ENCODE results near the gene CHCHD5.
"Not testable (repeated sequence)": the region's sequence is repeated elsewhere in the genome, so short reads cannot be mapped to it uniquely, and the experiment has no call there.

The CHCHD5 gene

GRCh38 chr2:112607680-112608438, 23.4 kb downstream of the CHCHD5 start:
- no peaks in the 10 kb centered on the region for H3K9me3 ChIP-seq (ENCODE audit: control insufficient read depth, insufficient read depth, low read length)
- H3K4me1 ChIP-seq (ENCODE audit: control insufficient read depth, insufficient read depth, low read length): no peaks in the 10 kb centered on the region
- H3K27me3 ChIP-seq (ENCODE audit: control insufficient read depth, insufficient read depth, low read length): no peaks in the 10 kb centered on the region
- no peaks in the 10 kb centered on the region for H3K36me3 ChIP-seq (ENCODE audit: control insufficient read depth, insufficient read depth, low read length)
- H3K4me3 ChIP-seq (ENCODE audit: low read depth, low read length): no peak overlapping the region
- no peak overlapping the region for H3K27ac ChIP-seq (ENCODE audit: low read depth, low read length)
- H3K9ac ChIP-seq (ENCODE audit: low read depth, low read length): no peak overlapping the region

- not testable (repeated sequence) for H3K9ac ChIP-seq (ENCODE audit: low read depth, low read length); H3K4me1 ChIP-seq (ENCODE audit: control insufficient read depth, insufficient read depth, low read length); H3K27ac ChIP-seq (ENCODE audit: low read depth, low read length); H3K27me3 ChIP-seq (ENCODE audit: control insufficient read depth, insufficient read depth, low read length); H3K36me3 ChIP-seq (ENCODE audit: control insufficient read depth, insufficient read depth, low read length); H3K4me3 ChIP-seq (ENCODE audit: low read depth, low read length); H3K9me3 ChIP-seq (ENCODE audit: control insufficient read depth, insufficient read depth, low read length)
Observed at GRCh38 chr2:112609320-112609719, 24.9 kb downstream of the CHCHD5 start.

- H3K36me3 ChIP-seq (ENCODE audit: control insufficient read depth, insufficient read depth, low read length); H3K27me3 ChIP-seq (ENCODE audit: control insufficient read depth, insufficient read depth, low read length); H3K9ac ChIP-seq (ENCODE audit: low read depth, low read length); H3K4me3 ChIP-seq (ENCODE audit: low read depth, low read length); H3K9me3 ChIP-seq (ENCODE audit: control insufficient read depth, insufficient read depth, low read length); H3K27ac ChIP-seq (ENCODE audit: low read depth, low read length): not testable (repeated sequence)
- peaks cover 13% of the 10 kb centered on the region for H3K4me1 ChIP-seq (ENCODE audit: control insufficient read depth, insufficient read depth, low read length)
Observed at GRCh38 chr2:112612283-112612682, 27.9 kb downstream of the CHCHD5 start.

- Histone ChIP-seq H3K27me3 (ENCODE audit: control insufficient read depth, insufficient read depth, low read length) (no peaks in the 10 kb centered on the region), H3K9ac (ENCODE audit: low read depth, low read length) (no peak overlapping the region), H3K9me3 (ENCODE audit: control insufficient read depth, insufficient read depth, low read length) (no peaks in the 10 kb centered on the region), H3K4me1 (ENCODE audit: control insufficient read depth, insufficient read depth, low read length) (peaks cover 13% of the 10 kb centered on the region), H3K4me3 (ENCODE audit: low read depth, low read length) (no peak overlapping the region; the same call in 1 of the 2 replicates), H3K36me3 (ENCODE audit: control insufficient read depth, insufficient read depth, low read length) (no peaks in the 10 kb centered on the region), H3K27ac (ENCODE audit: low read depth, low read length) (no peak overlapping the region)
Observed at GRCh38 chr2:112614201-112614840, 29.9 kb downstream of the CHCHD5 start.

- peaks cover 13% of the 10 kb centered on the region for H3K4me1 ChIP-seq (ENCODE audit: control insufficient read depth, insufficient read depth, low read length)
- H3K4me3 ChIP-seq (ENCODE audit: low read depth, low read length): no peak overlapping the region
- no peaks in the 10 kb centered on the region for H3K27me3 ChIP-seq (ENCODE audit: control insufficient read depth, insufficient read depth, low read length)
- no peaks in the 10 kb centered on the region for H3K36me3 ChIP-seq (ENCODE audit: control insufficient read depth, insufficient read depth, low read length)
- no peak overlapping the region for H3K9ac ChIP-seq (ENCODE audit: low read depth, low read length)
- no peak overlapping the region for H3K27ac ChIP-seq (ENCODE audit: low read depth, low read length)
- H3K9me3 ChIP-seq (ENCODE audit: control insufficient read depth, insufficient read depth, low read length): no peaks in the 10 kb centered on the region
Observed at GRCh38 chr2:112615051-112615450, 30.6 kb downstream of the CHCHD5 start.

GRCh38 chr2:112615798-112616197, 31.4 kb downstream of the CHCHD5 start:
- H3K4me3 ChIP-seq (ENCODE audit: low read depth, low read length); H3K9ac ChIP-seq (ENCODE audit: low read depth, low read length); H3K36me3 ChIP-seq (ENCODE audit: control insufficient read depth, insufficient read depth, low read length); H3K27ac ChIP-seq (ENCODE audit: low read depth, low read length); H3K27me3 ChIP-seq (ENCODE audit: control insufficient read depth, insufficient read depth, low read length); H3K9me3 ChIP-seq (ENCODE audit: control insufficient read depth, insufficient read depth, low read length): not testable (repeated sequence)
- peaks cover 13% of the 10 kb centered on the region for H3K4me1 ChIP-seq (ENCODE audit: control insufficient read depth, insufficient read depth, low read length)

- Histone ChIP-seq H3K27ac (ENCODE audit: low read depth, low read length) (no peak overlapping the region), H3K27me3 (ENCODE audit: control insufficient read depth, insufficient read depth, low read length) (no peaks in the 10 kb centered on the region), H3K9me3 (ENCODE audit: control insufficient read depth, insufficient read depth, low read length) (no peaks in the 10 kb centered on the region), H3K4me1 (ENCODE audit: control insufficient read depth, insufficient read depth, low read length) (peaks cover 20% of the 10 kb centered on the region), H3K9ac (ENCODE audit: low read depth, low read length) (no peak overlapping the region), H3K4me3 (ENCODE audit: low read depth, low read length) (no peak overlapping the region), H3K36me3 (ENCODE audit: control insufficient read depth, insufficient read depth, low read length) (no peaks in the 10 kb centered on the region)
Observed at GRCh38 chr2:112618383-112618782, 34.0 kb downstream of the CHCHD5 start.

GRCh38 chr2:112621790-112622527, 37.5 kb downstream of the CHCHD5 start:
- Histone ChIP-seq H3K4me3 (ENCODE audit: low read depth, low read length) (no peak overlapping the region), H3K36me3 (ENCODE audit: control insufficient read depth, insufficient read depth, low read length) (no peaks in the 10 kb centered on the region), H3K4me1 (ENCODE audit: control insufficient read depth, insufficient read depth, low read length) (0 out of 2 replicates have a peak, but pooled peaks cover 7% of the 10 kb centered on the region), H3K9me3 (ENCODE audit: control insufficient read depth, insufficient read depth, low read length) (no peaks in the 10 kb centered on the region), H3K27me3 (ENCODE audit: control insufficient read depth, insufficient read depth, low read length) (no peaks in the 10 kb centered on the region), H3K9ac (ENCODE audit: low read depth, low read length) (no peak overlapping the region; the same call in 1 of the 2 replicates), H3K27ac (ENCODE audit: low read depth, low read length) (no peak overlapping the region)

- Histone ChIP-seq H3K4me3 (ENCODE audit: low read depth, low read length) (no peak overlapping the region), H3K36me3 (ENCODE audit: control insufficient read depth, insufficient read depth, low read length) (no peaks in the 10 kb centered on the region), H3K27me3 (ENCODE audit: control insufficient read depth, insufficient read depth, low read length) (no peaks in the 10 kb centered on the region), H3K9me3 (ENCODE audit: control insufficient read depth, insufficient read depth, low read length) (no peaks in the 10 kb centered on the region), H3K9ac (ENCODE audit: low read depth, low read length) (no peak overlapping the region; the same call in 1 of the 2 replicates), H3K27ac (ENCODE audit: low read depth, low read length) (no peak overlapping the region), H3K4me1 (ENCODE audit: control insufficient read depth, insufficient read depth, low read length) (0 out of 2 replicates have a peak, but pooled peaks cover 7% of the 10 kb centered on the region)
Observed at GRCh38 chr2:112622528-112622849, 38.1 kb downstream of the CHCHD5 start.

- no peaks in the 10 kb centered on the region for H3K9me3 ChIP-seq (ENCODE audit: control insufficient read depth, insufficient read depth, low read length)
- no peak overlapping the region for H3K4me3 ChIP-seq (ENCODE audit: low read depth, low read length)
- H3K36me3 ChIP-seq (ENCODE audit: control insufficient read depth, insufficient read depth, low read length): no peaks in the 10 kb centered on the region
- H3K9ac ChIP-seq (ENCODE audit: low read depth, low read length): no peak overlapping the region
- H3K4me1 ChIP-seq (ENCODE audit: control insufficient read depth, insufficient read depth, low read length): 0 out of 2 replicates have a peak, but pooled peaks cover 7% of the 10 kb centered on the region
- H3K27me3 ChIP-seq (ENCODE audit: control insufficient read depth, insufficient read depth, low read length): no peaks in the 10 kb centered on the region
- no peak overlapping the region for H3K27ac ChIP-seq (ENCODE audit: low read depth, low read length)
Observed at GRCh38 chr2:112623913-112624777, 39.7 kb downstream of the CHCHD5 start.

Measured in HUES48 (cell line).